Kidney capillary endothelial cell (primary cell): Measurements from ENCODE around the gene NSRP1.
"Not testable (repeated sequence)": the region's sequence is repeated elsewhere in the genome, so short reads cannot be mapped to it uniquely, and the experiment has no call there.

Experiments used
- DNase-seq: peaks from one replicate; pipeline ENCODE4 v3.0.0-alpha.2; 2018; ENCODE audit warnings: low spot score

Gene NSRP1

DNA sequence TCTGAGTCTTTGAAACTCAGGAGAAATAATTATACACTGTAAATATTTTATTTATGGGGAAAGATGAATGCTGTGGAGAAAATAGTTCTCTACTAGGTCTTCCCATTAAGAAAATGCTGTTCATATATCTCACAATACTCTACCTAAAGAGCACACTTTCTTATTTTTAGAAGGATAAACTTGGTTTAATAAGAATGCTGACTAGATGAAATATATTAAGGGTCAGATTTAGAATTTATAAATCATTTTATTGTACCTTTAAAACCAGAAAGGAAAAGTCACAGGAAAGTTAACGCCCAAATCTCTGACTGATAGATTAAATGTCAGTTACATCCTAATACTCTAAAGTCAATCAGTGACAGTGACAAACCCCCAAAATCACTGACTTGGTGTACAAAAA lies 70.1 kb downstream of the NSRP1 start:
- DNase-seq: no peak

DNA sequence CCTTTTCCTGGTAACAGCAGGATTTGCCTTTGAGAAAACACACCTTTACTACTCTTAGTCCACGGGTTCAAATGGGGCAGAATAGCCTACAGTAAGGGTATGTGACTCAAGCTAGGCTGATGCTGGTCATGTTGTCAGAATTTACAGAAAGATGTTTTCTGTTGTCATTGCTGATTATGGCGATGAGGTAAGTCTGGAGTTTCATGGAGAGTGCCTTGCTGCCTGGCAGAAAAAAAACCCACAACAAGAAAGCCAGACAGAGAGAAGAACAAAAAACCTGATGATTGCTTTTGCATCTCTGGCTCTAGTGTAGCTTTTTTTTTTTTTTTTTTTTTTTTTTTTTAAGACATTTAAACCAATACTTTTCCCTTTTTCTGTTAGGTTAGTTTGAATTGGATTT lies 71.0 kb downstream of the NSRP1 start:
- DNase-seq: no peak

DNA sequence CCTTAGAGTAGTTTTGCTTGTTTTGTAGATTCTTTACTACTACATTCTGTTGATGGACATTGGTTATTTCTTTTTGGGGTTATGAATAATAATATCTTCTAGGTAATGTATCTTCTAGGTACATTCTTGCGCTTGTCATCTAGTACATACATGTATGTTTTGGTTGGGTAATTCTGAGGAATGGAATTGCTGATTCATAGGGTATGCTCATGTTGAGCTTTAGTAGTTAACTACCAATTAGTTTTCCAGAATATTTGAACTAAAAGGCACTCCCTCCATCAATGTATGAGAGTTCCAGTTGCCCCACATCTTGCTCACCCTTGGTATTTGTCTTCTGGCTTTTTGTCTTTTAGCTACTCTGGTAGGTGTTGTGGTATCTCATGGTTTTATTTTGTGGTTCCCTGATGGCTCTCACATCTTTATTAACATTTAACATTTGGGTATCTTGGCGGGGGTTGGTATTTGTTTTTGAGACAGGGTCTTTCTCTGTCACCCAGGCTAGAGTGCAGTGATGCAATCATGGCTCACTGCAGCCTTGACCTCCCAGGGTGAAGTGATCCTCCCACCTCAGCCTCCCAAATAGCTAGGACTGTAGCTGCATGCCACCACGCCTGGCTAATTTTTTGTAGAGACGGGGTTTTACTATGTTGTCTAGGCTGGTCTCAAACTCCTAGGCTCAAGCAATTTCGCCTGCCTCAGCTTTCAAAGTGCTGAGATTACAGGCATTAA lies 71.8 kb downstream of the NSRP1 start:
- DNase-seq: no peak

DNA sequence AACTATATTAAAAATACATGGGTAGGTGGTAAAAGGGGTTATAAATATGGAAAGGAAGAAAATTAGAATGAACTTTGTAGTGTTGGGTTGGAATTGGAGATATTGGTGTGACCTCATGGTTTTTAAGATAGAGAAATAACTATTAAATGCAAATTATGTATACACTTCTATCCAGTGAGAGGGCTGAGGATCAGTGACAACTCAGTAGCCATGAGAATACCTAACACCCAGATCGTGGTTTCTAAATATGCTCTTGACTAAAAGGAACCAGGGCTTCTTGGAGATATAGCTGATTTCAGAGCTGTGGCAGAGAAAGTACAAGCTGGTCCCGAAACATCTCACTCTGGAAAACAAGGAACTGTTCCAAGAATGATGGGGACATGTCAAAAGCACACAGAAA lies 74.5 kb downstream of the NSRP1 start:
- no peak for DNase-seq

DNA sequence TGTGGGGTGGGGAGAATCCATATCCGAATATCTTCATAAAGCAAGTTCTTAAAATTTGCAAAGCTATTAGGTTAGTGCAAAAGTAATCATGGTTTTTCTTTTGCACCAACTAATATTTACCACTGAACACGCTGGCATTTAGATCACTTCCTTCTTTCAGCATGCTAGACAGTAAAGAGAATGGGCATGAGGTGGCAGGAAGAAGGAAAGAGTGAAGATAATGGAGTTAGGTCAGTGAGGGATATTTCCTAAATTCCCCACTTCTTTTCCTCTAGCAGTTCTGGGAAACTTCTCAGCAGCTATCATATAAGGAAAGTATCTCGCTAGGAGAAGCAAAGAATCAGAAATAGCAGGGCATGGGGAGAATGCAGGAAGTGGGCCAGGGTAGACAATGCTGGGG lies 79.9 kb downstream of the NSRP1 start:
- no peak for DNase-seq

DNA sequence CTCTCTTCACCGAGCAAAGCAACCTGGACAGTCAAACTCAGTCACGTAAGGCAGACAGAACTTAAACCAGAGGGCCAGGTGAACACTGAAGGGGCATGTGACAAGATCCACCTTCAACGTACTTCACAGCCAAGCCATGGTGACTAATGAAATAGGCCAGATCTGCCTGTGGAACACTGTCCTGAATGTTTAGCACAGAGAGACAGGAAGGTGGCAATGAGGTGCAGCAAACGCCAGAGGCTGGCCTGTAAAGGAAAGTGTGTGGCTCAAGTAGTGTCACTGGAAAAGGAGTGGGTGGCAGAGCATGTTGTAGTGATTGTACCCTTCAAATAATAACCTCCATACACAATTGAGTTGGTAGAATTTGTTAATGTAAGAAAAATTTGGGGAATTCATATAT lies 80.8 kb downstream of the NSRP1 start:
- DNase-seq: no peak

DNA sequence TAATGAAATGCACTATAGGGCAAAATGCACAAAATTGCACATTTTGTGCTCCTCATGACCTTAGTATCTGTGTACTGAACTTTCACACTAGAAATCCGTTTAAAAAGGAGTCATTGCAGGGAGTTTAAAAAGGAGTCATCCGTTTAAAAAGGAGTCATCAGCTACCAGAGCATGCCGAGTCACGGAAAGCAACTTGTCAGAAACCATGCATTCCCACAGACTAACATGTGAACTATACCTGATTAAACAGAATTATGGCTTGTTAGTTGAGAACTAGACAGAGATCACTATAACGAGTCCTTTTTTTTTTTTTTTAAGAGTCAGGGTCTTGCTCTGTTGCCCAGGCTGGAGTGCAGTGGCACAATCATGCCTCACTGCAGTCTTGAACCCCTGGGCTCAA lies 83.0 kb downstream of the NSRP1 start:
- DNase-seq: no peak

DNA sequence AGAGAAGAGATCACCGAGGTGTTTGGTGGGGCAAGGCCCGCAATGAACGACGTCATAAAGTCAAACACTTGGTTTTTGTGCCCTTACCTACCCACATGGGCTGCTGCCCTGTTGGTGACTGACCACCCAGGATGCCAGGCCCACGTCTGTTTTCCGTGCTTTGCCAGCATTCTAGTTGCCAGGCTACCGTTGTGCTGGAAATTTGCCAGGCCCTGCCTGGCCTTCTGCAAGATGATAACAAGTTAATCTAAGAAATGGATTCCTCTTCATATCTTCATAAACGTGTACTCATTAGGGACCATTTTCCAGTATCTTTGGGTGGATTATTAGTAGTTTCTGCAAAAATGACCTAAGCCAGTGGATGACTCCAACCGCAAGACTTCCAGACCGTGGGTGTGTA lies 83.5 kb downstream of the NSRP1 start:
- DNase-seq: no peak

DNA sequence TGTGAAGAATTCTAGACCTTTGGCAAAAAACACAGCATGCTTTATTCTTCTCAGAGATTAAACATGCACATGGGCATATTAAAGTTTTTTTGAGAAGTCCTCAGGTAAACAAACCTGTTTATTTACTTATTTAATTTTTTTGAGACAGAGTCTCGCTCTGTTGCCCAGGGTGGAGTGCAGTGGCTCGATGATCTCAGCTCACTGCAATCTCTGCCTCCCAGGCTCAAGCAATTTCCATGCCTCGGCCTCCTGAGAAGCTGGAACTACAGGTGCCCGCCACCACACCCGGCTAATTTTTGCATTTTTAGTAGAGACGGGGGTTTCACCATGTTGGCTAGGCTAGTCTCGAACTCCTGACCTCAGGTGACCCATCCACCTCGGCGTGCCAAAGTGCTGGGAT lies 84.0 kb downstream of the NSRP1 start:
- not testable (repeated sequence) for DNase-seq

DNA sequence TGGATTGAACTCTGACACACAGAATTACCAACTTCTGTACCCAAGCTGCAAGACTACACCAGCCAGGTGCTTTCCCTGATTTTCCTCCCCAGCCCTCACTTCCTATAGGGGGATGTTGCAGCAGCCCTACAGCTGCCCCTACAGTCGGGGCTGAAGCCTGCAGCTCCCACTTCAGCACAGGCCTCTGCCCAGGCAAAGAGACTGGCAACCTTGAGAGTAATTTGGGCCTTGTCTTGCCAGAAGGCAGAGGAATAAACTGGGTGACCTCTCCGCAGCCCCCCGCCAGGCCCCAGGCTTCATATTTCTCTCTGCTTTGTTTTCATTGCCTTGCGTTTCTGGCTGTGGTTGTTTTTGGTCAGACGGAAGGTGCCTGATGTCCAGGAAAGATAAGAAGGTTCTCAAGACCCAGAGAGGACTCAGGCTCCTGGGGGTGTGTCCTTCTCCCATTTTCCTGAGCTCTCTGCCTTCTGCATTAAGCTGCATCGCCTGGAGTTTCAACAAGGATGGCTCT lies 86.9 kb downstream of the NSRP1 start:
- DNase-seq: no peak

DNA sequence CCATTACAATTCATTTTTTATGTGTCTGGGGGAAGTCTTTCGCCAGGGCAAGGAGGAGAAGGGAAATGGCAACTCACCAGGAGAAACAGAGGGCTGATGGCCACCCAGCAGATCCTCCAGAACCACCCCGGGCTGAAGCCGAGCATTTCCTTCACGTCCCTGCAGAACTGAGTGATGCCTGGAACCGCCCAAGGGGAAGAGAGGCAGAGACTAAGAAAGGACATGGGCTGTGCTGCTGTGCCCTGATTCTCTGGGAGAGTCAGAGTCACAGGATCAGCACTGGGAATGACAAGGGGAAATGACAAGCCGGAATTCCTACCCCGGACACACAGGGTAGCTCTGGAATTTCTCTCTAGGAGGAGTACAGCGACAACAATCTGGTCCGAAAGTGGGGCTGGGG lies 91.0 kb downstream of the NSRP1 start:
- DNase-seq: peak; percentile 37

DNA sequence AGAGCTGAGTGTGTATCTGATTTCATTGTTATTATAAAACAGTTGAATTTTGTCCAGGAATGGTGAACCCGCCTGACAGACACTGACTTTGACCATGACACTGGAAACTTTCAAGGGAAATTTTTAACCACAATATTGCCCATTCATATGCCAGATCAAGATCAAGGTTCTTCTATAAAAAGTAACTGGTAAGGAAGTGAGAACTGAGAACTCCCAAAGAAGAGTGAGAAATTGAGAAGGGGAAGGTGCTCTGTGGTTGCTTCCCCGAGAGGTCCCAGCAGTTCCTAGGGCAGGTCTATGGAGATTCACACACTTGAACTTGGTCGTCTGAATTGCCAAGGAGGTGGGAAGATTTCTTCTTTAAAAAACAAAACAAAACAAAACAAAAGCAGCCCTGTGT lies 91.6 kb downstream of the NSRP1 start:
- no peak for DNase-seq

DNA sequence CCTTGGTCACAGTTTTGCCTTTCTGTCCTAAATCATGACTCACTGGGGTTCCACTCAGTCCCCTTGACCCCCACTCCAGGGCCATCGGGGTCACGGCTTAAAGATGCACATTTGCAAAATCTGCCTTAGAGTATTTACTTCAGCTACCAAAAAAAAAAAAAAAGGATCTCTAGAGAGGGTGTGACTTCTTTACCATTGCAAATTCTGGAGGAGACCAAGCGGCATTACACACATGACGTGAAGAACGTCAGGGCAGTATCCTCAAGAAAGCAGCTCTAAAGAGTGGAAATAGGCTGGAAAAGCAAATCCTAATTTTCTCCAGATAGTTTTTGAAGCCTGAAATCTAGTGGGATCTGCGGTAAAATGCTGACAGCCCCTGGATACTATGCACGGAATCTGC lies 93.3 kb downstream of the NSRP1 start:
- DNase-seq: no peak

DNA sequence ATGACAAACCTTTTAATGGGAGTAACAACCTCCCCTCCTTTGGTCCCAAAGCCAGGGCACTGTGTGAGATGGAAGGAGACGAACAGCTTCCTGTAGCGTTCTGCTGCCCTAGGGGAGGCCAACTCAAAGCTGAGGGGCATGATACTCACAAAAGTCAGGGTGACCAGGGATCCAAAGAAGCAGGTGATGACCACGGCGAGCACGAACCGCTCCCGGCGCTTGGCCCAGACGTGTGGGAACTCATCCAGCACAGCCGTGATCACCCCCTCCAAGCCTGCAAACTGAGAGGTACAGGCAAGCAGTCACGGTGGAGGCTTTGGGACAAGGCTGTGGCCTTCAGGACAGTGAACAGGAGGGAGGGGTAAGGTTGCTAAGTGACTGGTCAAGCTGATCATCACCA lies 93.8 kb downstream of the NSRP1 start:
- no peak for DNase-seq

DNA sequence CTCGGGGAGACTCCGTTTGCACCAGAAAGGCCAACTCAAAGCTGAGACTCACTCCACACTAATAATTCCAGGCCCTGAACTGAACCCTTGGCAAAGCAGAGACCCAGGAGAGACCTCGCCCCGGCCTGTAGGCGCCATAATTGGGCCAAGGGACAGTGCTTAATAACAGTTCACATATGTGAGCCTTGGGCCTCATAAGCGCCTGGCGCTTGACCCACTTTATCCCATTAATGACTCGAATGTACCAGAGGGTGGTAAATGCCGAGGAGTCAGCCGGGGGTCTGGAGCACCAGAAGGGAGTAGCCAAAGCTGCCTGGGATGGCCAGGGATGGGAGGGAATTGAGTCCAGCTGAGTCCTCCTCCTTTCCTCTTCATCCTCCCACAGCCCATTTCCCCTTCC lies 94.3 kb downstream of the NSRP1 start:
- DNase-seq: no peak

DNA sequence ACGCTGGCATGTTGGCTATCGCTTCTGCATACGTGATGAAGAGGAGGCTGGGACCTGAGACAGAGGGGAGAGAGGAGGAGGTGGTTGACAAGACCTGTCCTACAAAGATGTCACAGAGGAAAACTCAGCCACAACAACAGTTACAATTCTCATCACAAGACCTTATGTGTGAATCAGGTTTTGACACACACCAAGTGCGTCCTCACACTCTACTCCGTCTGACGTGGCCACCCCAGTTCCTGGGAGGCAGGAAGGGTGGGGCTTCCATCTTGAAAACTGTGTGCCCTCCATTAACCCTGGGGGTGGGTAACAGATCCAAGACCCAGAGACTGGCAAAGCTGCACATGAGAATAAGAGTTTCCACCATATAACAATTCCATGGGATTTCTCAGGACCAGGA lies 94.8 kb downstream of the NSRP1 start:
- DNase-seq: no peak

DNA sequence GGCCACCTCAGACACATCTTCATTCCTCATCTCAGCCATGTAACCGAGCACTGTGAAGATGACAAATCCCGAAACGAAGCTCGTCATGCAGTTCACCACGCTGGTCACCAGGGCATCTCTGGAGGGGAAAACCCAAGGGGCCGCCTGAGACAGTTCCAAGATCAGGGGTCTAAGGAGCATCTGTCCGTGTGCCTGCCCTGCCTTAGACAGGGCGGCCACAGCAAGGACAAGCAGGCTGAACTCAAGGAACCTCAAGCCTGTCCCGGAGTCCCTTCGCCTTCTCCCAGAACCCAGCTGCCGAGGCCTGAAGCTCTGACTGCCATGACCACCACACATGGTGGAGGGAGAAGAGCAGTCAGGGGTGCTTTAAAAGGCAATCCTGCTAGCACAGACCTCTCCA lies 96.1 kb downstream of the NSRP1 start:
- DNase-seq: no peak

DNA sequence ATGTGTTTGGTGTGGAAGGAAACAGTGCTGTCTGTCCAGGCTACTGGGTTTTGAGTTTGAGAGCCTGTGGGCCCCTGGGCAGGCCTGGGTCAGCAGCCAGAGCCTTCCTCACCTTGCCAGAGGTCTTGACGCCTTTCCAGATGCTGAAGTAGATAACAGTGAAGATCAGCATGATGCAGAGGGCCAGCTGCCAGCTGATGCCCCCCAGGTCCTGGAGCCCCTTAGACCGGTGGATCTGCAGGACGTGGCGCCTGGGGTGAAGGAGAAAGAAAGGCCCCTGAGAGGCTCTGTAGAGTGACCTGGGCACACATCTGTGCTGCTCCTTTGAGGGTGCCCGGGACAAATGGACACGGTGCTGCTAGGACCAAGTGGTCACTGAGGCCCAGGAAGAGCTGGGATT lies 100.4 kb downstream of the NSRP1 start:
- DNase-seq: no peak

DNA sequence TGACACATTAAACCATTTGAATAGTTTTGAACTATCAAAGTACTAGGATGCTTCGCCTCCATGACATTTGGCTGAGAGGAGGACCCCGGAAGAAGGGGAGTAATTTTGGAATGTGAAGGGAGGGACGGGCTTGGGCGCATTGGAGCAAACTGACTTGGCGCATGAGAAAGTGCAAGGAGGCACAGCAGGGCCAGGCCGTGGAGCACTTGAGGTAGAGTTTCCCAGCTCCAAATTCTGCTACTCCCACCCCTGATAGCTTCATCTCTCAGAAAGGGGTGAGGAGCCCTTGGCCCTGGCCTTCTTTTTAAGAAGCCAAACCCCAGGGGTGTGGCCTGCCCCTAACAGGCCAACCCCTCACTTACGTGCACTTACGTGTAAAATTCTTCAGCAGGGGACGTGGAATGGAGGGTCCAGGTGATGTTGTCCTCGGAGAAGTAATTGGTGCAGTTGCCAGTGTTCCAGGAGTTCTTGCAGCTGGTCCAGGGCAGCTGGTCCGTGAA lies 101.2 kb downstream of the NSRP1 start:
- DNase-seq: no peak

DNA sequence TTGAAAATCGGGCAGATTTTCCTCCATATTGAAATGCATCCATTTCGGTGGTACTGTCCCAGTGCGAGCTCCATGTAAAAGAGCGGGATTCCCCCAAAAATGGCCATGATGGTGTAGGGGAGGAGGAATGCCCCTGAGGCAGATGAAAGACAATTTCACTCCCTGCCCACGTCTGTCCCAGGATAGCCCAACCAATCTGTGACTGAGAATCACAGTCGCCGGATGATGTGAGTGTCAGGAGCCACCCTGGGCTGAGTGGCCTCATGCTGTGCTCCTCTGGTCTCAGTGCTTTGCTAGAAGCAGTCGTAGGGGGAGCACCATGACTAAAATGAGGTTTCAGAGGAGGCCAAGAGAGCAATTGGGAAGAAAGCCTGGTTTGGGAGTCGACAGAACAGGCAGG lies 102.2 kb downstream of the NSRP1 start:
- no peak for DNase-seq

DNA sequence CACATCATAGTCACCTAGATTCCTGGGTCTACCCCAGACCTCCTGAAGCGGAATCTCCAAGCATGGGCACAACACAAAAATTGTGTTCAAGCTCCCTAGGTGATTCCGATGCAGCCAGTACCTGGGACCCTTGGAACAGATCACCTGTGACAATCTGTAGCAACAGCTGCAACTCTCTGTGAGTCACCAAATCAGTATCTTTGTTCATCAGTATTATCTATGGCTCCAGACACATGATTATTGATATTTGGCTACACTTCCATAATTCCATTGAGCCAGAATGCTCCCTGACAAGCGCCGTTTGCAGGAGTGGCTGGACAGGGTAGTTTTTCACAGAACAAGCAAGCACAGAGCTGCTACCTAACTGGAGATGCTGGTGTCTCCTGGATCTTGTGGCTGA lies 102.7 kb downstream of the NSRP1 start:
- DNase-seq: no peak

DNA sequence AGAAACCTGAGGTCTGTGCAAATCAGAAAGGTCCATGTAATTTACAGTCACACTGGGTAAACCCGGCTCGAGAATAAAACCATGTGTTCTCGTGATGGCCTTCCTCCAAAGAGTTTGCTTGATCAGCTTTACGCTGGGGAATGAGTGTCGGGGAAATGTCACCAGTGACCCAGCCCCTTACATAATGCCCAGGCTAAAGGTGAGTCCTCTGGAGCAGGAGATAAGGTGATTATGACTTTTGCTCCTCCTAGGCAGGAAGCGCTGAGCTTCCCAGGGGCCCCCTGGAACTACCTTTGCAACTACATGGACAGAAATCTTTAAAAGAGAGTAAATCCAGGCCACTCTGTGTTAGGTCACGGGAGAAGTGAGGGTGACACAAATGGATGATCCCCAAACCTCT lies 103.2 kb downstream of the NSRP1 start:
- DNase-seq: no peak

DNA sequence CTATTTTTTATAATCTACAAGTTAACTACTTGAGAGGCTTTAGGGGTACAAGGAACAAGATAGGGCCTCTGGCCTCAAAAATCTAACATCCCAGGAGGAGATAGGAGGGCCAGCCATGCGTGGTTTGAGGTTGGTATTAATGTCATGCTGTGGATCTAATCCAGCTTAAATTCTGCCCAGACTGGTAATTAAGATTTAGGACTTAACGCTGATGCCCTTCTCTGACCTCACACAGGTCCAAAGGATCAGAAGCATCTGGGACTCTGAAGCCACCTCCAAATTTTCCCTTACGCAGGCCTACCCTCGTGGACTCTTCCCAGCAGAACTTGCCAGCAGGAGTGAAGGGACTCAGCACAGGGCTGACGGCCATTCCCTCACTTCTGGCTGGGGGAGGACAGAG lies 103.8 kb downstream of the NSRP1 start:
- DNase-seq: no peak

DNA sequence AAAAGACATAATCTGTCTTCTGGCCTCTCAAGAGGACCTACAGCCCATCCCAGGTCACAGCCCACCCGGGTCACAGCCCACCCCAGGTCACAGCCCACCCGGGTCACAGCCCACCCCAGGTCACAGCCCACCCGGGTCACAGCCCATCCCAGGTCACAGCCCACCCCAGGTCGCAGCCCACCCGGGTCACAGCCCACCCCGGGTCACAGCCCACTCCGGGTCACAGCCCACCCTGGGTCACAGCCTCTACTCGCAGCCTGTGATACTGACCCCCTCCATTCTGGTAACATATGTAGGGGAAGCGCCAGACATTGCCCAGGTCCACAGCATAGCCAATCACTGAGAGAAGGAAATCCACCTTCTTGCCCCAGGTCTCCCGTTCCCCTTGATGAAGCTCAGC lies 104.7 kb downstream of the NSRP1 start:
- no peak for DNase-seq
